Ovary (tissue), 3 donors: ENCODE measurements around the gene KDM8.

ENCODE experiments used
- POLR2A ChIP-seq: fragments of 450-650 bp; IDR thresholded peaks from one replicate; pipeline ENCODE4 v1.6.1; 2017; ENCODE audit warnings: antibody characterized with exemption, mild to moderate bottlenecking, moderate library complexity
- TF ChIP-seq, protein P1 (sequence below), 3 donors: fragments of 450-650 bp in 2 of 3; fragments of 200-600 bp in 1 of 3; IDR thresholded peaks; one replicate each; pipeline versions ENCODE4 v1.5.1 to v1.8.0; 2016 to 2022; ENCODE audit warnings: antibody characterized with exemption in 3 of 3, mild to moderate bottlenecking in 1 of 3
- donor health status: DM: no; HTN: no; CAD: no.

DNA sequence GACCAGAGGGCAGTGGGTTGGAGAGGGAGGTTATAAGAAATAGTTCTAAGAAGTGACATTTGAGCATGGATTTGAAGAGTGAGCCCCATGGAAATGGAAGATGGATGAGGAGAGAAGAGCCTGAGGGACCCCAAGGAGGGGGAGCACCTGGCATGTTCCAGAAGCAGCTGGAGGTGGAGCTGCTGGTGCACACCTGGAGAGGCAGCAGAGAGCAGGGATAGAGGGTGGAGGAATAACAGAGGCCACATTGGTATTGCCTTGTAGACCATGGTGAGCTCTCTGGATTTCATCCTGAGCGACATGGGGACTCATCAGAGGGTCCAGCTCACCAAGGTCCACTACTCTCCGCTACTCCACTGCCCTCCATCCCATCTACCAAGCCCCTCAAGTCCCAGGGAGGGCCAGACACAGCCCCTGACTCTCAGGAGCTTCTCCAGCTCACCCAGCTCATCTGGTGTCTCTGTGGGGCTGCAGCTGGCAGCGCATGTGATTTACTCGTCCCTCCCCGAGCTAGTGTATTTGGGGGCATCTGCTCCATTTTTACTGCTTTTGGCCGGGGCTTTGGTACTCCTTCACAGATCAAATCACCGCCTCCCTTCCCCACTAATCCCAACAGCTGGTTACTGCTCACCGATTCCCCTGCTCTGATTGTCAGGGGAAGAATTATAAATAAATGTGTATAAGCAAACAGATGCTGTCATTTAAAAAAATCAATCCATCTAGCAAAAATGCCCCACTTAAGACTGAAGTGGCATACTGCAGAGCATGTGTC, 22.1 kb upstream of the KDM8 start:
- TF ChIP-seq, protein P1, sequence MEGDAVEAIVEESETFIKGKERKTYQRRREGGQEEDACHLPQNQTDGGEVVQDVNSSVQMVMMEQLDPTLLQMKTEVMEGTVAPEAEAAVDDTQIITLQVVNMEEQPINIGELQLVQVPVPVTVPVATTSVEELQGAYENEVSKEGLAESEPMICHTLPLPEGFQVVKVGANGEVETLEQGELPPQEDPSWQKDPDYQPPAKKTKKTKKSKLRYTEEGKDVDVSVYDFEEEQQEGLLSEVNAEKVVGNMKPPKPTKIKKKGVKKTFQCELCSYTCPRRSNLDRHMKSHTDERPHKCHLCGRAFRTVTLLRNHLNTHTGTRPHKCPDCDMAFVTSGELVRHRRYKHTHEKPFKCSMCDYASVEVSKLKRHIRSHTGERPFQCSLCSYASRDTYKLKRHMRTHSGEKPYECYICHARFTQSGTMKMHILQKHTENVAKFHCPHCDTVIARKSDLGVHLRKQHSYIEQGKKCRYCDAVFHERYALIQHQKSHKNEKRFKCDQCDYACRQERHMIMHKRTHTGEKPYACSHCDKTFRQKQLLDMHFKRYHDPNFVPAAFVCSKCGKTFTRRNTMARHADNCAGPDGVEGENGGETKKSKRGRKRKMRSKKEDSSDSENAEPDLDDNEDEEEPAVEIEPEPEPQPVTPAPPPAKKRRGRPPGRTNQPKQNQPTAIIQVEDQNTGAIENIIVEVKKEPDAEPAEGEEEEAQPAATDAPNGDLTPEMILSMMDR (IDR thresholded peaks at IDR 0.05) = no peak
- TF ChIP-seq POLR2A = no peak
